ENCODE measurements around the gene CALR3. TPM values are rescaled to one million over a fixed set of nuclear protein-coding genes. Genes with fewer than 3 reads are reported as not detected.

The CALR3 gene
- total and polyA plus RNA-seq, 2 of the 13 experiments (the other 11 are each of a cell fraction or from before 2014, with no cell fraction given), result not detected

- TF ChIP-seq, protein P1, sequence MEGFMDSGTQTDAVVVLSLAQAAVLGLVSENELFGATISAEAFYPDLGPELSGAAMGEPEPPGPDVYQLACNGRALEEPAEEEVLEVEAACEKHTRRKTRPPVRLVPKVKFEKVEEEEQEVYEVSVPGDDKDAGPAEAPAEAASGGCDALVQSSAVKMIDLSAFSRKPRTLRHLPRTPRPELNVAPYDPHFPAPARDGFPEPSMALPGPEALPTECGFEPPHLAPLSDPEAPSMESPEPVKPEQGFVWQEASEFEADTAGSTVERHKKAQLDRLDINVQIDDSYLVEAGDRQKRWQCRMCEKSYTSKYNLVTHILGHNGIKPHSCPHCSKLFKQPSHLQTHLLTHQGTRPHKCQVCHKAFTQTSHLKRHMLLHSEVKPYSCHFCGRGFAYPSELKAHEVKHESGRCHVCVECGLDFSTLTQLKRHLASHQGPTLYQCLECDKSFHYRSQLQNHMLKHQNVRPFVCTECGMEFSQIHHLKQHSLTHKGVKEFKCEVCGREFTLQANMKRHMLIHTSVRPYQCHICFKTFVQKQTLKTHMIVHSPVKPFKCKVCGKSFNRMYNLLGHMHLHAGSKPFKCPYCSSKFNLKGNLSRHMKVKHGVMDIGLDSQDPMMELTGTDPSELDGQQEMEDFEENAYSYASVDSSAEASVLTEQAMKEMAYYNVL (CRISPR knock-in tag; IDR thresholded peaks at IDR 0.05; ENCODE audit: borderline replicate concordance), result no peak
- TF ChIP-seq, protein P2, sequence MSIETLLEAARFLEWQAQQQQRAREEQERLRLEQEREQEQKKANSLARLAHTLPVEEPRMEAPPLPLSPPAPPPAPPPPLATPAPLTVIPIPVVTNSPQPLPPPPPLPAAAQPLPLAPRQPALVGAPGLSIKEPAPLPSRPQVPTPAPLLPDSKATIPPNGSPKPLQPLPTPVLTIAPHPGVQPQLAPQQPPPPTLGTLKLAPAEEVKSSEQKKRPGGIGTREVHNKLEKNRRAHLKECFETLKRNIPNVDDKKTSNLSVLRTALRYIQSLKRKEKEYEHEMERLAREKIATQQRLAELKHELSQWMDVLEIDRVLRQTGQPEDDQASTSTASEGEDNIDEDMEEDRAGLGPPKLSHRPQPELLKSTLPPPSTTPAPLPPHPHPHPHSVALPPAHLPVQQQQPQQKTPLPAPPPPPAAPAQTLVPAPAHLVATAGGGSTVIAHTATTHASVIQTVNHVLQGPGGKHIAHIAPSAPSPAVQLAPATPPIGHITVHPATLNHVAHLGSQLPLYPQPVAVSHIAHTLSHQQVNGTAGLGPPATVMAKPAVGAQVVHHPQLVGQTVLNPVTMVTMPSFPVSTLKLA (IDR thresholded peaks at IDR 0.05), result no peak
- TF ChIP-seq, protein P3, sequence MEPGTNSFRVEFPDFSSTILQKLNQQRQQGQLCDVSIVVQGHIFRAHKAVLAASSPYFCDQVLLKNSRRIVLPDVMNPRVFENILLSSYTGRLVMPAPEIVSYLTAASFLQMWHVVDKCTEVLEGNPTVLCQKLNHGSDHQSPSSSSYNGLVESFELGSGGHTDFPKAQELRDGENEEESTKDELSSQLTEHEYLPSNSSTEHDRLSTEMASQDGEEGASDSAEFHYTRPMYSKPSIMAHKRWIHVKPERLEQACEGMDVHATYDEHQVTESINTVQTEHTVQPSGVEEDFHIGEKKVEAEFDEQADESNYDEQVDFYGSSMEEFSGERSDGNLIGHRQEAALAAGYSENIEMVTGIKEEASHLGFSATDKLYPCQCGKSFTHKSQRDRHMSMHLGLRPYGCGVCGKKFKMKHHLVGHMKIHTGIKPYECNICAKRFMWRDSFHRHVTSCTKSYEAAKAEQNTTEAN (CRISPR knock-in tag; conservative IDR thresholded peaks at IDR 0.05), result no peak
- TF ChIP-seq GATAD1 (CRISPR knock-in tag; IDR thresholded peaks at IDR 0.05) (no peak), PHF20 (CRISPR knock-in tag; IDR thresholded peaks at IDR 0.05) (no peak), ARID5B (CRISPR knock-in tag; IDR thresholded peaks at IDR 0.05) (no peak), CEBPG (CRISPR knock-in tag; IDR thresholded peaks at IDR 0.05) (no peak)
- TF ChIP-seq, protein P4, sequence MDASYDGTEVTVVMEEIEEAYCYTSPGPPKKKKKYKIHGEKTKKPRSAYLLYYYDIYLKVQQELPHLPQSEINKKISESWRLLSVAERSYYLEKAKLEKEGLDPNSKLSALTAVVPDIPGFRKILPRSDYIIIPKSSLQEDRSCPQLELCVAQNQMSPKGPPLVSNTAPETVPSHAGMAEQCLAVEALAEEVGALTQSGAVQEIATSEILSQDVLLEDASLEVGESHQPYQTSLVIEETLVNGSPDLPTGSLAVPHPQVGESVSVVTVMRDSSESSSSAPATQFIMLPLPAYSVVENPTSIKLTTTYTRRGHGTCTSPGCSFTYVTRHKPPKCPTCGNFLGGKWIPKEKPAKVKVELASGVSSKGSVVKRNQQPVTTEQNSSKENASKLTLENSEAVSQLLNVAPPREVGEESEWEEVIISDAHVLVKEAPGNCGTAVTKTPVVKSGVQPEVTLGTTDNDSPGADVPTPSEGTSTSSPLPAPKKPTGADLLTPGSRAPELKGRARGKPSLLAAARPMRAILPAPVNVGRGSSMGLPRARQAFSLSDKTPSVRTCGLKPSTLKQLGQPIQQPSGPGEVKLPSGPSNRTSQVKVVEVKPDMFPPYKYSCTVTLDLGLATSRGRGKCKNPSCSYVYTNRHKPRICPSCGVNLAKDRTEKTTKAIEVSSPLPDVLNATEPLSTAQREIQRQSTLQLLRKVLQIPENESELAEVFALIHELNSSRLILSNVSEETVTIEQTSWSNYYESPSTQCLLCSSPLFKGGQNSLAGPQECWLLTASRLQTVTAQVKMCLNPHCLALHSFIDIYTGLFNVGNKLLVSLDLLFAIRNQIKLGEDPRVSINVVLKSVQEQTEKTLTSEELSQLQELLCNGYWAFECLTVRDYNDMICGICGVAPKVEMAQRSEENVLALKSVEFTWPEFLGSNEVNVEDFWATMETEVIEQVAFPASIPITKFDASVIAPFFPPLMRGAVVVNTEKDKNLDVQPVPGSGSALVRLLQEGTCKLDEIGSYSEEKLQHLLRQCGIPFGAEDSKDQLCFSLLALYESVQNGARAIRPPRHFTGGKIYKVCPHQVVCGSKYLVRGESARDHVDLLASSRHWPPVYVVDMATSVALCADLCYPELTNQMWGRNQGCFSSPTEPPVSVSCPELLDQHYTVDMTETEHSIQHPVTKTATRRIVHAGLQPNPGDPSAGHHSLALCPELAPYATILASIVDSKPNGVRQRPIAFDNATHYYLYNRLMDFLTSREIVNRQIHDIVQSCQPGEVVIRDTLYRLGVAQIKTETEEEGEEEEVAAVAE (CRISPR knock-in tag; IDR thresholded peaks at IDR 0.05; ENCODE audit: borderline replicate concordance), result no peak
Observed at GRCh38 chr19:16460454-16460853, 35.5 kb downstream of the CALR3 start (continued).
